WTC11 (cell line): ENCODE data around the gene ACO1. TPM values are rescaled to one million over a fixed set of nuclear protein-coding genes. Genes with fewer than 3 reads are reported as not detected.

Experiments
- ATAC-seq: fragments of 200-7000 bp; cut with Tn5 transposase; 2 replicates; pipeline ENCODE4 v1.10.0; 2021; ENCODE audit warnings: mild to moderate bottlenecking, moderate library complexity
- CTCF ChIA-PET: fragments of 300-600 bp; sonication (Branson Sonifier 250); formaldehyde crosslinking; loops from one replicate; lab custom pipeline; 2021; ENCODE audit warnings: antibody characterized with exemption; lab: Charles Lee
- POLR2A ChIA-PET: fragments of 350-600 bp; sonication (Branson Sonifier 250); formaldehyde crosslinking; loops from one replicate; lab custom pipeline; 2021; ENCODE audit warnings: antibody characterized with exemption; lab: Charles Lee
- DNase-seq: peaks from one replicate; pipeline ENCODE4 v3.0.0; 2021; ENCODE audit warnings: low spot score
- H3K27ac Mint-ChIP-seq: 2 replicates; pipeline ENCODE4 v1.8.0; 2021; ENCODE audit warnings: mixed read lengths
- H3K27me3 Mint-ChIP-seq: 2 replicates; pipeline ENCODE4 v1.8.0; 2021; ENCODE audit warnings: low read depth, mild to moderate bottlenecking, moderate library complexity, mixed read lengths
- H3K36me3 Mint-ChIP-seq: 2 replicates; pipeline ENCODE4 v1.8.0; 2021; ENCODE audit warnings: mixed read lengths
- H3K4me1 Mint-ChIP-seq: 2 replicates; pipeline ENCODE4 v1.8.0; 2022; ENCODE audit warnings: mixed read lengths
- H3K4me3 Mint-ChIP-seq: 2 replicates; pipeline ENCODE4 v1.8.0; 2021; ENCODE audit warnings: mild to moderate bottlenecking, moderate library complexity, mixed read lengths
- H3K9me3 Mint-ChIP-seq: 2 replicates; pipeline ENCODE4 v1.8.0; 2021; ENCODE audit warnings: mixed read lengths
- GTF2I ChIP-seq: fragments of 250-450 bp; sonication (Bioruptor Pico); conservative IDR thresholded peaks from 2 replicates; pipeline ENCODE4 v1.4.0; 2021; ENCODE audit warnings: mild to moderate bottlenecking
- IRF2 ChIP-seq: sonication (generic); formaldehyde crosslinking; IDR thresholded peaks from 2 replicates; pipeline ENCODE4 v1.8.0; 2022; ENCODE audit warnings: low read depth, missing genetic modification reagents, borderline replicate concordance
- ZNF263 ChIP-seq: sonication (generic); formaldehyde crosslinking; IDR thresholded peaks from 2 replicates; pipeline ENCODE4 v1.8.1; 2022; ENCODE audit warnings: low read depth, mild to moderate bottlenecking, moderate library complexity, missing genetic modification reagents
- total RNA-seq: library from RNA; stranded (reverse); gene quantifications from 3 replicates; pipeline ENCODE4 v1.2.3, GENCODE V29; 2021
- TF ChIP-seq, protein P1 (sequence below): sonication (generic); formaldehyde crosslinking; IDR thresholded peaks from 2 replicates; pipeline ENCODE4 v1.8.0; 2023; ENCODE audit warnings: mild to moderate bottlenecking, missing genetic modification reagents
- TF ChIP-seq, protein P2 (sequence below): sonication (generic); formaldehyde crosslinking; IDR thresholded peaks from 2 replicates; pipeline ENCODE4 v1.8.0; 2023; ENCODE audit warnings: missing genetic modification reagents, mild to moderate bottlenecking, borderline replicate concordance
- TF ChIP-seq, protein P3 (sequence below): sonication (generic); formaldehyde crosslinking; IDR thresholded peaks from 2 replicates; pipeline ENCODE4 v1.8.1; 2022; ENCODE audit warnings: missing genetic modification reagents, borderline replicate concordance
- TF ChIP-seq, protein P4 (sequence below): fragments of 250-450 bp; sonication (Bioruptor Pico); IDR thresholded peaks from 2 replicates; pipeline ENCODE4 v1.9.0; 2021; ENCODE audit warnings: mild to moderate bottlenecking
- TF ChIP-seq, protein P5 (sequence below): sonication (generic); formaldehyde crosslinking; conservative IDR thresholded peaks from 2 replicates; pipeline ENCODE4 v1.8.1; 2022; ENCODE audit warnings: mild to moderate bottlenecking, missing genetic modification reagents
- TF ChIP-seq, protein P6 (sequence below): sonication (generic); formaldehyde crosslinking; conservative IDR thresholded peaks from 2 replicates; pipeline ENCODE4 v1.8.1; 2023; ENCODE audit warnings: mild to moderate bottlenecking, low read depth, missing genetic modification reagents, moderate library complexity

Gene ACO1
- total RNA-seq, 1 experiment from 2014 or later = 40.2 TPM

DNA sequence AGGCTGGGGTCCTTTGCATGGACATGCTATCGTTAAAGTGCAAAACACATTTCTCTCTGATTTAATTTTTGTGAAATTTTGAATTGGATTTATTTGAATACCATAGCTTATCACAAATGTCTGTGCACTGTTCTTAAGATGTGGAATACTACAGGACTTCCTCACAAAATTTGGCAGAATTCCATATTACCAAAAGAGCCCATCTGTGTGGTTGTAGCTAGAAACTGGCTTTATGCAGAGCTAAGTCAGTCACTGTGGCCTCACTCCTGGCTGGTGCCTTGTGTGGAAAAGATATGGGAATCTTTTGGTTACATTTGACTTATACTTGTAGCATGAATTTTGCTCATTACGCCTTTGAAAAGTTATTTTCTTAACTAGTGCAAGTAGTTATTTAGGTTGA is 35.5 kb downstream of the ACO1 start:
- DNase-seq (no peak), ATAC-seq (no peak)
- POLR2A ChIA-PET = no interaction called here
- H3K9me3 Mint-ChIP-seq = no peaks in the 10 kb centered on the region
- TF ChIP-seq, protein P1, sequence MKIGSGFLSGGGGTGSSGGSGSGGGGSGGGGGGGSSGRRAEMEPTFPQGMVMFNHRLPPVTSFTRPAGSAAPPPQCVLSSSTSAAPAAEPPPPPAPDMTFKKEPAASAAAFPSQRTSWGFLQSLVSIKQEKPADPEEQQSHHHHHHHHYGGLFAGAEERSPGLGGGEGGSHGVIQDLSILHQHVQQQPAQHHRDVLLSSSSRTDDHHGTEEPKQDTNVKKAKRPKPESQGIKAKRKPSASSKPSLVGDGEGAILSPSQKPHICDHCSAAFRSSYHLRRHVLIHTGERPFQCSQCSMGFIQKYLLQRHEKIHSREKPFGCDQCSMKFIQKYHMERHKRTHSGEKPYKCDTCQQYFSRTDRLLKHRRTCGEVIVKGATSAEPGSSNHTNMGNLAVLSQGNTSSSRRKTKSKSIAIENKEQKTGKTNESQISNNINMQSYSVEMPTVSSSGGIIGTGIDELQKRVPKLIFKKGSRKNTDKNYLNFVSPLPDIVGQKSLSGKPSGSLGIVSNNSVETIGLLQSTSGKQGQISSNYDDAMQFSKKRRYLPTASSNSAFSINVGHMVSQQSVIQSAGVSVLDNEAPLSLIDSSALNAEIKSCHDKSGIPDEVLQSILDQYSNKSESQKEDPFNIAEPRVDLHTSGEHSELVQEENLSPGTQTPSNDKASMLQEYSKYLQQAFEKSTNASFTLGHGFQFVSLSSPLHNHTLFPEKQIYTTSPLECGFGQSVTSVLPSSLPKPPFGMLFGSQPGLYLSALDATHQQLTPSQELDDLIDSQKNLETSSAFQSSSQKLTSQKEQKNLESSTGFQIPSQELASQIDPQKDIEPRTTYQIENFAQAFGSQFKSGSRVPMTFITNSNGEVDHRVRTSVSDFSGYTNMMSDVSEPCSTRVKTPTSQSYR (CRISPR knock-in tag) = no peak
- TF ChIP-seq, protein P2, sequence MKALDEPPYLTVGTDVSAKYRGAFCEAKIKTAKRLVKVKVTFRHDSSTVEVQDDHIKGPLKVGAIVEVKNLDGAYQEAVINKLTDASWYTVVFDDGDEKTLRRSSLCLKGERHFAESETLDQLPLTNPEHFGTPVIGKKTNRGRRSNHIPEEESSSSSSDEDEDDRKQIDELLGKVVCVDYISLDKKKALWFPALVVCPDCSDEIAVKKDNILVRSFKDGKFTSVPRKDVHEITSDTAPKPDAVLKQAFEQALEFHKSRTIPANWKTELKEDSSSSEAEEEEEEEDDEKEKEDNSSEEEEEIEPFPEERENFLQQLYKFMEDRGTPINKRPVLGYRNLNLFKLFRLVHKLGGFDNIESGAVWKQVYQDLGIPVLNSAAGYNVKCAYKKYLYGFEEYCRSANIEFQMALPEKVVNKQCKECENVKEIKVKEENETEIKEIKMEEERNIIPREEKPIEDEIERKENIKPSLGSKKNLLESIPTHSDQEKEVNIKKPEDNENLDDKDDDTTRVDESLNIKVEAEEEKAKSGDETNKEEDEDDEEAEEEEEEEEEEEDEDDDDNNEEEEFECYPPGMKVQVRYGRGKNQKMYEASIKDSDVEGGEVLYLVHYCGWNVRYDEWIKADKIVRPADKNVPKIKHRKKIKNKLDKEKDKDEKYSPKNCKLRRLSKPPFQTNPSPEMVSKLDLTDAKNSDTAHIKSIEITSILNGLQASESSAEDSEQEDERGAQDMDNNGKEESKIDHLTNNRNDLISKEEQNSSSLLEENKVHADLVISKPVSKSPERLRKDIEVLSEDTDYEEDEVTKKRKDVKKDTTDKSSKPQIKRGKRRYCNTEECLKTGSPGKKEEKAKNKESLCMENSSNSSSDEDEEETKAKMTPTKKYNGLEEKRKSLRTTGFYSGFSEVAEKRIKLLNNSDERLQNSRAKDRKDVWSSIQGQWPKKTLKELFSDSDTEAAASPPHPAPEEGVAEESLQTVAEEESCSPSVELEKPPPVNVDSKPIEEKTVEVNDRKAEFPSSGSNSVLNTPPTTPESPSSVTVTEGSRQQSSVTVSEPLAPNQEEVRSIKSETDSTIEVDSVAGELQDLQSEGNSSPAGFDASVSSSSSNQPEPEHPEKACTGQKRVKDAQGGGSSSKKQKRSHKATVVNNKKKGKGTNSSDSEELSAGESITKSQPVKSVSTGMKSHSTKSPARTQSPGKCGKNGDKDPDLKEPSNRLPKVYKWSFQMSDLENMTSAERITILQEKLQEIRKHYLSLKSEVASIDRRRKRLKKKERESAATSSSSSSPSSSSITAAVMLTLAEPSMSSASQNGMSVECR = no peak
- TF ChIP-seq GTF2I (CRISPR knock-in tag) = no peak
- TF ChIP-seq, all 79 proteins: peak for 0
- Mint-ChIP-seq H3K4me3 (no peak overlapping the region), H3K27me3 (no peaks in the 10 kb centered on the region), H3K27ac (no peak overlapping the region), H3K4me1 (no peaks in the 10 kb centered on the region), H3K36me3 (peaks cover 30% of the 10 kb centered on the region)
- CTCF ChIA-PET = interaction anchor here (0.9 to 1.1 kb wide), 2 partner anchors 41 to 160 kb away, joined by 3 read pairs; no protein-coding TSS in a partner anchor

DNA sequence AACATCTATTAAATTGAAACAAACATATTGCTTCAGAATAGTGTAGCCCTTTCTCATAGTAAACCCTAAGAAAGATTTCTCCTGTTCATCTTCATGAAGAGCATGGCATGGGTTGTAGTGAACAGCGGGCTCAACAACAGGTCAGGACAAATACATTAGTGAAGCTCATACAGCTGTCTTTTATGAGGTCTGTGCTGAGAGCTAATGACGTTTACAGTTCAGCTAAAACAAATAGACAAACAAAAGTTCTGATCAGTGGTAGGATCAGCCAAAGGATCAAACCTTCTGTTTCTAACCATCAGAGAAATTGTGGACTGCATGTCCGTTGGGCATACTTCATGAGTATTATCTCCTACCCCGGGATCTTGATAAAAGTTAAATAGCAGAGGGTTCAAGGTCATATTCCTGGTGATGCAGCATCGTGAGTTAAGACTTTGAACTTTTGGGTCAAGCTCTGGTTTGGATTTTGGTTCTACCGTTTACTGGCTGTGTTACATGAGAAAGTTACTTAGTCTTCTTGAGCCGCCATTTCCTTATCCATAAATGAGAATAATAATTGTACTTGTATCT is 37.9 kb downstream of the ACO1 start:
- no peak for TF ChIP-seq IRF2 (CRISPR knock-in tag)
- no peak for TF ChIP-seq ZNF263 (CRISPR knock-in tag)
- TF ChIP-seq, protein P3, sequence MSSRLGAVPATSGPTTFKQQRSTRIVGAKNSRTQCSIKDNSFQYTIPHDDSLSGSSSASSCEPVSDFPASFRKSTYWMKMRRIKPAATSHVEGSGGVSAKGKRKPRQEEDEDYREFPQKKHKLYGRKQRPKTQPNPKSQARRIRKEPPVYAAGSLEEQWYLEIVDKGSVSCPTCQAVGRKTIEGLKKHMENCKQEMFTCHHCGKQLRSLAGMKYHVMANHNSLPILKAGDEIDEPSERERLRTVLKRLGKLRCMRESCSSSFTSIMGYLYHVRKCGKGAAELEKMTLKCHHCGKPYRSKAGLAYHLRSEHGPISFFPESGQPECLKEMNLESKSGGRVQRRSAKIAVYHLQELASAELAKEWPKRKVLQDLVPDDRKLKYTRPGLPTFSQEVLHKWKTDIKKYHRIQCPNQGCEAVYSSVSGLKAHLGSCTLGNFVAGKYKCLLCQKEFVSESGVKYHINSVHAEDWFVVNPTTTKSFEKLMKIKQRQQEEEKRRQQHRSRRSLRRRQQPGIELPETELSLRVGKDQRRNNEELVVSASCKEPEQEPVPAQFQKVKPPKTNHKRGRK = no peak
- TF ChIP-seq, protein P4, sequence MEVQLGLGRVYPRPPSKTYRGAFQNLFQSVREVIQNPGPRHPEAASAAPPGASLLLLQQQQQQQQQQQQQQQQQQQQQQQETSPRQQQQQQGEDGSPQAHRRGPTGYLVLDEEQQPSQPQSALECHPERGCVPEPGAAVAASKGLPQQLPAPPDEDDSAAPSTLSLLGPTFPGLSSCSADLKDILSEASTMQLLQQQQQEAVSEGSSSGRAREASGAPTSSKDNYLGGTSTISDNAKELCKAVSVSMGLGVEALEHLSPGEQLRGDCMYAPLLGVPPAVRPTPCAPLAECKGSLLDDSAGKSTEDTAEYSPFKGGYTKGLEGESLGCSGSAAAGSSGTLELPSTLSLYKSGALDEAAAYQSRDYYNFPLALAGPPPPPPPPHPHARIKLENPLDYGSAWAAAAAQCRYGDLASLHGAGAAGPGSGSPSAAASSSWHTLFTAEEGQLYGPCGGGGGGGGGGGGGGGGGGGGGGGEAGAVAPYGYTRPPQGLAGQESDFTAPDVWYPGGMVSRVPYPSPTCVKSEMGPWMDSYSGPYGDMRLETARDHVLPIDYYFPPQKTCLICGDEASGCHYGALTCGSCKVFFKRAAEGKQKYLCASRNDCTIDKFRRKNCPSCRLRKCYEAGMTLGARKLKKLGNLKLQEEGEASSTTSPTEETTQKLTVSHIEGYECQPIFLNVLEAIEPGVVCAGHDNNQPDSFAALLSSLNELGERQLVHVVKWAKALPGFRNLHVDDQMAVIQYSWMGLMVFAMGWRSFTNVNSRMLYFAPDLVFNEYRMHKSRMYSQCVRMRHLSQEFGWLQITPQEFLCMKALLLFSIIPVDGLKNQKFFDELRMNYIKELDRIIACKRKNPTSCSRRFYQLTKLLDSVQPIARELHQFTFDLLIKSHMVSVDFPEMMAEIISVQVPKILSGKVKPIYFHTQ = no peak
- TF ChIP-seq, protein P5, sequence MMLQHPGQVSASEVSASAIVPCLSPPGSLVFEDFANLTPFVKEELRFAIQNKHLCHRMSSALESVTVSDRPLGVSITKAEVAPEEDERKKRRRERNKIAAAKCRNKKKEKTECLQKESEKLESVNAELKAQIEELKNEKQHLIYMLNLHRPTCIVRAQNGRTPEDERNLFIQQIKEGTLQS (CRISPR knock-in tag) = no peak
- TF ChIP-seq, protein P6, sequence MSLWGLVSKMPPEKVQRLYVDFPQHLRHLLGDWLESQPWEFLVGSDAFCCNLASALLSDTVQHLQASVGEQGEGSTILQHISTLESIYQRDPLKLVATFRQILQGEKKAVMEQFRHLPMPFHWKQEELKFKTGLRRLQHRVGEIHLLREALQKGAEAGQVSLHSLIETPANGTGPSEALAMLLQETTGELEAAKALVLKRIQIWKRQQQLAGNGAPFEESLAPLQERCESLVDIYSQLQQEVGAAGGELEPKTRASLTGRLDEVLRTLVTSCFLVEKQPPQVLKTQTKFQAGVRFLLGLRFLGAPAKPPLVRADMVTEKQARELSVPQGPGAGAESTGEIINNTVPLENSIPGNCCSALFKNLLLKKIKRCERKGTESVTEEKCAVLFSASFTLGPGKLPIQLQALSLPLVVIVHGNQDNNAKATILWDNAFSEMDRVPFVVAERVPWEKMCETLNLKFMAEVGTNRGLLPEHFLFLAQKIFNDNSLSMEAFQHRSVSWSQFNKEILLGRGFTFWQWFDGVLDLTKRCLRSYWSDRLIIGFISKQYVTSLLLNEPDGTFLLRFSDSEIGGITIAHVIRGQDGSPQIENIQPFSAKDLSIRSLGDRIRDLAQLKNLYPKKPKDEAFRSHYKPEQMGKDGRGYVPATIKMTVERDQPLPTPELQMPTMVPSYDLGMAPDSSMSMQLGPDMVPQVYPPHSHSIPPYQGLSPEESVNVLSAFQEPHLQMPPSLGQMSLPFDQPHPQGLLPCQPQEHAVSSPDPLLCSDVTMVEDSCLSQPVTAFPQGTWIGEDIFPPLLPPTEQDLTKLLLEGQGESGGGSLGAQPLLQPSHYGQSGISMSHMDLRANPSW (CRISPR knock-in tag) = no peak
- ATAC-seq (no peak), DNase-seq (no peak)
- Mint-ChIP-seq H3K9me3 (no peaks in the 10 kb centered on the region), H3K36me3 (peaks cover 37% of the 10 kb centered on the region), H3K4me3 (no peak overlapping the region), H3K4me1 (no peaks in the 10 kb centered on the region), H3K27ac (no peak overlapping the region), H3K27me3 (no peaks in the 10 kb centered on the region)
- POLR2A ChIA-PET = no interaction called here
- CTCF ChIA-PET = no interaction called here
